Kidney epithelial cell (primary cell): ENCODE results near the gene CYP2R1. TPM values are rescaled to one million over a fixed set of nuclear protein-coding genes. Genes with fewer than 3 reads are reported as not detected.
"Not testable (repeated sequence)": the region's sequence is repeated elsewhere in the genome, so short reads cannot be mapped to it uniquely, and the experiment has no call there.

Experiments
- DNase-seq: peaks from one replicate; pipeline ENCODE4 v3.0.0-alpha.2; 2010; ENCODE audit warnings: low read depth
- H3K27me3 ChIP-seq: 2 replicates; pipeline ENCODE4 v1.6.0; 2011; ENCODE audit warnings: low read length; ENCODE audit not compliant: control insufficient read depth, insufficient read depth
- H3K36me3 ChIP-seq: 2 replicates; pipeline ENCODE4 v1.5.1; 2011; ENCODE audit warnings: low read length; ENCODE audit not compliant: control insufficient read depth, insufficient read depth
- H3K4me3 ChIP-seq: 2 replicates; pipeline ENCODE4 v1.5.1; 2011; ENCODE audit warnings: low read depth, mild to moderate bottlenecking, control low read depth, low read length
- CTCF ChIP-seq: IDR thresholded peaks from 2 replicates; pipeline ENCODE4 v1.5.1; 2011; ENCODE audit warnings: mild to moderate bottlenecking, moderate library complexity, low read length, control low read depth, inconsistent platforms; ENCODE audit not compliant: insufficient read depth, poor library complexity, severe bottlenecking
- total RNA-seq: library from RNA; depleted of rRNA; stranded (reverse); fragments of >200 nt; gene quantifications from 2 replicates; pipeline ENCODE4 v1.2.3, GENCODE V29; 2015

CYP2R1 gene
- total RNA-seq, 1 donor from 2014 or later = 30.9 TPM

GRCh38 chr11:14873632-14874031 lies 18.4 kb downstream of the CYP2R1 start:
- no peaks in the 10 kb centered on the region for H3K27me3 ChIP-seq
- DNase-seq = no peak
- no peak overlapping the region for H3K4me3 ChIP-seq
- no peak for TF ChIP-seq CTCF
- no peaks in the 10 kb centered on the region for H3K36me3 ChIP-seq

- H3K27me3 ChIP-seq = no peaks in the 10 kb centered on the region
- TF ChIP-seq CTCF = no peak
- H3K36me3 ChIP-seq = no peaks in the 10 kb centered on the region
- DNase-seq = no peak
- H3K4me3 ChIP-seq = no peak overlapping the region
Measured at GRCh38 chr11:14872032-14872431, 20.0 kb downstream of the CYP2R1 start.

GRCh38 chr11:14863775-14864174 lies 28.3 kb downstream of the CYP2R1 start:
- H3K36me3 ChIP-seq, H3K27me3 ChIP-seq, DNase-seq, H3K4me3 ChIP-seq: not testable (repeated sequence)

GRCh38 chr11:14861680-14862079 lies 30.4 kb downstream of the CYP2R1 start:
- no peak for TF ChIP-seq CTCF
- H3K4me3 ChIP-seq = no peak overlapping the region
- no peaks in the 10 kb centered on the region for H3K36me3 ChIP-seq
- no peak for DNase-seq
- H3K27me3 ChIP-seq = no peaks in the 10 kb centered on the region

GRCh38 chr11:14860511-14860910 lies 31.5 kb downstream of the CYP2R1 start:
- H3K4me3 ChIP-seq = no peak overlapping the region
- H3K27me3 ChIP-seq = no peaks in the 10 kb centered on the region
- H3K36me3 ChIP-seq = no peaks in the 10 kb centered on the region
- no peak for TF ChIP-seq CTCF
- DNase-seq = no peak

GRCh38 chr11:14858404-14858803 lies 33.6 kb downstream of the CYP2R1 start:
- no peaks in the 10 kb centered on the region for H3K36me3 ChIP-seq
- H3K27me3 ChIP-seq = no peaks in the 10 kb centered on the region
- no peak for DNase-seq
- H3K4me3 ChIP-seq = no peak overlapping the region
- no peak for TF ChIP-seq CTCF
